H1 (cell line): ENCODE results near the gene PPP1R27. TPM values are rescaled to one million over a fixed set of nuclear protein-coding genes. Genes with fewer than 3 reads are reported as not detected.

ENCODE experiments used
- MAFK ChIP-seq: IDR thresholded peaks from 2 replicates; pipeline ENCODE4 v1.6.1; 2012; ENCODE audit warnings: low read depth, mild to moderate bottlenecking, improper control_type of control experiment, low read length
- SAP30 ChIP-seq: fragments of 300-600 bp; sonication (generic); IDR thresholded peaks from 2 replicates; pipeline ENCODE4 v1.7.1; 2012; ENCODE audit warnings: low read length, moderate library complexity, mild to moderate bottlenecking, inconsistent platforms; ENCODE audit not compliant: insufficient read depth, insufficient replicate concordance
- SIX5 ChIP-seq: IDR thresholded peaks from 2 replicates; pipeline ENCODE4 v1.6.1; 2011; ENCODE audit warnings: mild to moderate bottlenecking, low read depth, low read length
- polyA plus RNA-seq, 7 experiments: library from polyadenylated mRNA; depleted of rRNA in 3 of 7; stranded (reverse) in 5 of 7; unstranded in 2 of 7; fragments of >200 nt in 5 of 7; fragments of 200-250 nt in 2 of 7; gene quantifications; 1 replicate in 5 of 7; 2 replicates in 1 of 7; 4 replicates in 1 of 7; pipeline versions ENCODE4 v1.2.1 to v1.2.3, GENCODE V29; 2011 to 2013; ENCODE audit warnings: missing spikeins in 2 of 7, mixed read lengths in 2 of 7
- total RNA-seq: library from RNA; stranded (reverse); fragmentation: NEBNext Ultra II Directional; extraction: Animal tissue kit (Norgen Biotek cat#: 25700); gene quantifications from 2 replicates; pipeline ENCODE4 v1.2.1, GENCODE V29; 2021
- TF ChIP-seq, protein P1 (sequence below): fragments of 300-600 bp; sonication (generic); IDR thresholded peaks from 2 replicates; pipeline ENCODE4 v1.7.1; 2012; ENCODE audit warnings: low read length, moderate library complexity, mild to moderate bottlenecking, inconsistent platforms; ENCODE audit not compliant: insufficient replicate concordance

Gene PPP1R27
- total and polyA plus RNA-seq, 2 of the 8 experiments (the other 6 are each of a cell fraction or from before 2014, with no cell fraction given), result 0.27 TPM; not detected in 1

DNA sequence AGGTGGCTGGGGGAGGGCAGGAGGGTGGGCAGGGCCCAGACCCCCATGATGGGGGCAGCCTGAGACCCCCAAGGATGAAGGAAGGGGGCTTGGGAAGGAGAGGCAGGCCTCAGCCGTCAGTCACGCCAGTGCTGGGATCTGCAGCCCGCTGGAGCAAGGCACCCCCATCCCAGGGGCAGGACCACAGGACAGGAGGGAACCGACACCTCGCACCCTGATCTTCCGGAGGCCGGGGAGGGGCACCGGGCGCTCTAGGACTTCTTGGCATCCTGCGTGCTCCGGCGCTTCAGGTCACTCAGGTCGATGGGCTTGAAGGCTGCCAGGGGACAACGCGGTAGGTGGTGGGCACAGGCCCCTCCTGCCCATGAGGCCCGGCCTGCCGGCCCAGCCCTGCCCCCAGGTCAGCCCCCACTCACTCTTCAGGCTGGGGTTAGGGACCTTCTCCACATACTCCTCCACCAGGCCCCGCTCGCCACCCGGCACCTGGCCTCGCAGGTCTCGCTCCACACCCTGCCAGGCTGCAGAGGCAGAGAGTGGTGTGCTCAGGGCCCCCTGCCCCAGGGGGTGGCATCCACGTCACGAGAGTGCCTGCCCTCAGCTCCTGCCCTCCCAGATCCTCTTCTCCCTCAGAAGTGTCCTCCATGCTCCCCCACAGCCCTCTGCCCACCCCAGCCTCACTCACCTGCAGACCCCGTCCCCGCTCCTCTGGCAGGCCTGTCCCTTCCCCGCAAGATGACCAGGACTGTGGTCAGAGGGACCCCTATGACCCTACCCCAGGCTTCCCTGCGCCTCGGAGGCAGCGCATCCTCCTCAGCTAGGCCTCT lies 11.6 kb downstream of the PPP1R27 start (continued):
- TF ChIP-seq MAFK (no peak), SIX5 (no peak), SAP30 (no peak)
- TF ChIP-seq, protein P1, sequence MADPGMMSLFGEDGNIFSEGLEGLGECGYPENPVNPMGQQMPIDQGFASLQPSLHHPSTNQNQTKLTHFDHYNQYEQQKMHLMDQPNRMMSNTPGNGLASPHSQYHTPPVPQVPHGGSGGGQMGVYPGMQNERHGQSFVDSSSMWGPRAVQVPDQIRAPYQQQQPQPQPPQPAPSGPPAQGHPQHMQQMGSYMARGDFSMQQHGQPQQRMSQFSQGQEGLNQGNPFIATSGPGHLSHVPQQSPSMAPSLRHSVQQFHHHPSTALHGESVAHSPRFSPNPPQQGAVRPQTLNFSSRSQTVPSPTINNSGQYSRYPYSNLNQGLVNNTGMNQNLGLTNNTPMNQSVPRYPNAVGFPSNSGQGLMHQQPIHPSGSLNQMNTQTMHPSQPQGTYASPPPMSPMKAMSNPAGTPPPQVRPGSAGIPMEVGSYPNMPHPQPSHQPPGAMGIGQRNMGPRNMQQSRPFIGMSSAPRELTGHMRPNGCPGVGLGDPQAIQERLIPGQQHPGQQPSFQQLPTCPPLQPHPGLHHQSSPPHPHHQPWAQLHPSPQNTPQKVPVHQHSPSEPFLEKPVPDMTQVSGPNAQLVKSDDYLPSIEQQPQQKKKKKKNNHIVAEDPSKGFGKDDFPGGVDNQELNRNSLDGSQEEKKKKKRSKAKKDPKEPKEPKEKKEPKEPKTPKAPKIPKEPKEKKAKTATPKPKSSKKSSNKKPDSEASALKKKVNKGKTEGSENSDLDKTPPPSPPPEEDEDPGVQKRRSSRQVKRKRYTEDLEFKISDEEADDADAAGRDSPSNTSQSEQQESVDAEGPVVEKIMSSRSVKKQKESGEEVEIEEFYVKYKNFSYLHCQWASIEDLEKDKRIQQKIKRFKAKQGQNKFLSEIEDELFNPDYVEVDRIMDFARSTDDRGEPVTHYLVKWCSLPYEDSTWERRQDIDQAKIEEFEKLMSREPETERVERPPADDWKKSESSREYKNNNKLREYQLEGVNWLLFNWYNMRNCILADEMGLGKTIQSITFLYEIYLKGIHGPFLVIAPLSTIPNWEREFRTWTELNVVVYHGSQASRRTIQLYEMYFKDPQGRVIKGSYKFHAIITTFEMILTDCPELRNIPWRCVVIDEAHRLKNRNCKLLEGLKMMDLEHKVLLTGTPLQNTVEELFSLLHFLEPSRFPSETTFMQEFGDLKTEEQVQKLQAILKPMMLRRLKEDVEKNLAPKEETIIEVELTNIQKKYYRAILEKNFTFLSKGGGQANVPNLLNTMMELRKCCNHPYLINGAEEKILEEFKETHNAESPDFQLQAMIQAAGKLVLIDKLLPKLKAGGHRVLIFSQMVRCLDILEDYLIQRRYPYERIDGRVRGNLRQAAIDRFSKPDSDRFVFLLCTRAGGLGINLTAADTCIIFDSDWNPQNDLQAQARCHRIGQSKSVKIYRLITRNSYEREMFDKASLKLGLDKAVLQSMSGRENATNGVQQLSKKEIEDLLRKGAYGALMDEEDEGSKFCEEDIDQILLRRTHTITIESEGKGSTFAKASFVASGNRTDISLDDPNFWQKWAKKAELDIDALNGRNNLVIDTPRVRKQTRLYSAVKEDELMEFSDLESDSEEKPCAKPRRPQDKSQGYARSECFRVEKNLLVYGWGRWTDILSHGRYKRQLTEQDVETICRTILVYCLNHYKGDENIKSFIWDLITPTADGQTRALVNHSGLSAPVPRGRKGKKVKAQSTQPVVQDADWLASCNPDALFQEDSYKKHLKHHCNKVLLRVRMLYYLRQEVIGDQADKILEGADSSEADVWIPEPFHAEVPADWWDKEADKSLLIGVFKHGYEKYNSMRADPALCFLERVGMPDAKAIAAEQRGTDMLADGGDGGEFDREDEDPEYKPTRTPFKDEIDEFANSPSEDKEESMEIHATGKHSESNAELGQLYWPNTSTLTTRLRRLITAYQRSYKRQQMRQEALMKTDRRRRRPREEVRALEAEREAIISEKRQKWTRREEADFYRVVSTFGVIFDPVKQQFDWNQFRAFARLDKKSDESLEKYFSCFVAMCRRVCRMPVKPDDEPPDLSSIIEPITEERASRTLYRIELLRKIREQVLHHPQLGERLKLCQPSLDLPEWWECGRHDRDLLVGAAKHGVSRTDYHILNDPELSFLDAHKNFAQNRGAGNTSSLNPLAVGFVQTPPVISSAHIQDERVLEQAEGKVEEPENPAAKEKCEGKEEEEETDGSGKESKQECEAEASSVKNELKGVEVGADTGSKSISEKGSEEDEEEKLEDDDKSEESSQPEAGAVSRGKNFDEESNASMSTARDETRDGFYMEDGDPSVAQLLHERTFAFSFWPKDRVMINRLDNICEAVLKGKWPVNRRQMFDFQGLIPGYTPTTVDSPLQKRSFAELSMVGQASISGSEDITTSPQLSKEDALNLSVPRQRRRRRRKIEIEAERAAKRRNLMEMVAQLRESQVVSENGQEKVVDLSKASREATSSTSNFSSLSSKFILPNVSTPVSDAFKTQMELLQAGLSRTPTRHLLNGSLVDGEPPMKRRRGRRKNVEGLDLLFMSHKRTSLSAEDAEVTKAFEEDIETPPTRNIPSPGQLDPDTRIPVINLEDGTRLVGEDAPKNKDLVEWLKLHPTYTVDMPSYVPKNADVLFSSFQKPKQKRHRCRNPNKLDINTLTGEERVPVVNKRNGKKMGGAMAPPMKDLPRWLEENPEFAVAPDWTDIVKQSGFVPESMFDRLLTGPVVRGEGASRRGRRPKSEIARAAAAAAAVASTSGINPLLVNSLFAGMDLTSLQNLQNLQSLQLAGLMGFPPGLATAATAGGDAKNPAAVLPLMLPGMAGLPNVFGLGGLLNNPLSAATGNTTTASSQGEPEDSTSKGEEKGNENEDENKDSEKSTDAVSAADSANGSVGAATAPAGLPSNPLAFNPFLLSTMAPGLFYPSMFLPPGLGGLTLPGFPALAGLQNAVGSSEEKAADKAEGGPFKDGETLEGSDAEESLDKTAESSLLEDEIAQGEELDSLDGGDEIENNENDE, result no peak
- TF ChIP-seq, all 59 proteins: peak for 0
